Uterus (tissue), 4 donors: ENCODE measurements around the gene CAMK2G. TPM values are rescaled to one million over a fixed set of nuclear protein-coding genes. Genes with fewer than 3 reads are reported as not detected.

ENCODE experiments used
- DNase-seq, 2 donors: peaks; one replicate each; pipeline ENCODE4 v3.0.0-alpha.2; 2019 to 2020
- H3K27ac ChIP-seq, 2 donors: fragments of 200-600 bp; sonication (generic); 1 replicate in 1 of 2; 2 replicates in 1 of 2; pipeline ENCODE4 v1.5.1; 2016 to 2018
- H3K27me3 ChIP-seq, 2 donors: fragments of 200-600 bp; sonication (generic); one replicate each; pipeline ENCODE4 v1.5.1; 2018 to 2019; ENCODE audit warnings: control low read depth in 1 of 2
- H3K36me3 ChIP-seq, 2 donors: fragments of 200-600 bp; sonication (generic); one replicate each; pipeline ENCODE4 v1.5.1; 2019; ENCODE audit warnings: control low read depth in 1 of 2
- H3K4me1 ChIP-seq, 2 donors: fragments of 200-600 bp; sonication (generic); one replicate each; pipeline ENCODE4 v1.5.1; 2018 to 2019; ENCODE audit warnings: control low read depth in 1 of 2
- H3K4me3 ChIP-seq, 2 donors: fragments of 200-600 bp; sonication (generic); 1 replicate in 1 of 2; 2 replicates in 1 of 2; pipeline ENCODE4 v1.5.1; 2018 to 2019; ENCODE audit warnings: mild to moderate bottlenecking in 1 of 2
- H3K9me3 ChIP-seq, 2 donors: fragments of 200-600 bp; sonication (generic); one replicate each; pipeline ENCODE4 v1.5.1; 2019; ENCODE audit warnings: control low read depth in 1 of 2
- POLR2A ChIP-seq, 2 donors: fragments of 450-650 bp; IDR thresholded peaks; one replicate each; pipeline ENCODE4 v1.6.1; 2016; ENCODE audit warnings: antibody characterized with exemption in 2 of 2, mild to moderate bottlenecking in 1 of 2, moderate library complexity in 1 of 2
- intact Hi-C: fragments of 100-400 bp; cut with DNase I; formaldehyde crosslinking; loops from one replicate; pipeline ENCODE4 v1.15.1; 2023; ENCODE audit warnings: low total_unique reads
- total RNA-seq, 4 donors: library from RNA; depleted of rRNA in 3 of 4; stranded (reverse); fragments of >200 nt in 3 of 4; gene quantifications; one replicate each; pipeline versions ENCODE4 v1.1.0 to v1.2.4, GENCODE V29; 2014 to 2023
- TF ChIP-seq, protein P1 (sequence below), 4 experiments: fragments of 200-600 bp in 2 of 4; fragments of 450-650 bp in 2 of 4; sonication (generic) in 2 of 4; IDR thresholded peaks; one replicate each; pipeline ENCODE4 v1.5.1; 2016 to 2019; ENCODE audit warnings: antibody characterized with exemption in 4 of 4, mild to moderate bottlenecking in 2 of 4, moderate library complexity in 1 of 4
- donor health status: DM: yes; HTN: yes; CAD: no.

Gene CAMK2G
- total RNA-seq, 4 donors from 2014 or later: 17.9 to 79.9 (median 40.0) TPM

DNA sequence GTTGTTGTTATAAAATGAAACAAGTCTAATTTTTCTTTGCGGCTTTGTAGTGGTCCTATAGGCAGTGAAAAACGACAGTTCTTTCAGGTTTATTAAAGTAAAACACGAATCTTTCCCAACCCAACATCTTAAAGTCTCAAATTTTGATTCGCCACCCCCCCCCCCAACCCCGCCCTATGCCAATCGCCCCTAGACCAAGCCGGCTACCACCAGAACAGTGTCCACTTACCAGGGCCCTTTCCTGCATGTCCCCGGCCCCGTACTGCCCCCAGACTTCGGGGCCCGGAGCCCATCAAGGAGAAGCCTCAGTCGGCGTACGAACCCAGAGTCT is 92.8 kb downstream of the CAMK2G start:
- TF ChIP-seq, protein P1, sequence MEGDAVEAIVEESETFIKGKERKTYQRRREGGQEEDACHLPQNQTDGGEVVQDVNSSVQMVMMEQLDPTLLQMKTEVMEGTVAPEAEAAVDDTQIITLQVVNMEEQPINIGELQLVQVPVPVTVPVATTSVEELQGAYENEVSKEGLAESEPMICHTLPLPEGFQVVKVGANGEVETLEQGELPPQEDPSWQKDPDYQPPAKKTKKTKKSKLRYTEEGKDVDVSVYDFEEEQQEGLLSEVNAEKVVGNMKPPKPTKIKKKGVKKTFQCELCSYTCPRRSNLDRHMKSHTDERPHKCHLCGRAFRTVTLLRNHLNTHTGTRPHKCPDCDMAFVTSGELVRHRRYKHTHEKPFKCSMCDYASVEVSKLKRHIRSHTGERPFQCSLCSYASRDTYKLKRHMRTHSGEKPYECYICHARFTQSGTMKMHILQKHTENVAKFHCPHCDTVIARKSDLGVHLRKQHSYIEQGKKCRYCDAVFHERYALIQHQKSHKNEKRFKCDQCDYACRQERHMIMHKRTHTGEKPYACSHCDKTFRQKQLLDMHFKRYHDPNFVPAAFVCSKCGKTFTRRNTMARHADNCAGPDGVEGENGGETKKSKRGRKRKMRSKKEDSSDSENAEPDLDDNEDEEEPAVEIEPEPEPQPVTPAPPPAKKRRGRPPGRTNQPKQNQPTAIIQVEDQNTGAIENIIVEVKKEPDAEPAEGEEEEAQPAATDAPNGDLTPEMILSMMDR (IDR thresholded peaks at IDR 0.05): no peak
- no peak for TF ChIP-seq POLR2A (IDR thresholded peaks at IDR 0.05)
- no peaks in the 10 kb centered on the region for H3K4me1 ChIP-seq

DNA sequence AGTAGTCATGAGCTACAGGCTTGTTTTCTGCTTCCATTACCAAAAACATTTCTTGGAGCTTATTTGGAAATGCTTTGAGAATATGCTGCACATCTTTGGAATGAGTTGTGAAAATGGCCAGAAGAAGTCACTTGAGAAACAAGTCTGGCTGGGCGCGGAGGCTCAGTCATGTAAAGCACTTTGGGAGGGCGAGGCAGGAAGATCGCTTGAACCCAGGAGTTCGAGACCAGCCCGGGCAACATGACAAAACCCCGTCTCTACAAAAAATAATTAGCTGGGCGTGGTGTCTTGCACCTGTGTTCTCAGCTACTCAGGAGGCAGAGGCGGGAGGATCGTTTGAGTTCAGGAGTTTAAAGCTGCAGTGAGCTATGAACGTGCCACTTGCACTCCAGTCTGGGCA is 93.4 kb downstream of the CAMK2G start:
- Histone ChIP-seq H3K27me3 (no peaks in the 10 kb centered on the region), H3K4me3 (peak overlapping the region; percentile 75 to 84), H3K27ac (peak overlapping the region in 1 of 2 donors; percentile 91), H3K9me3 (no peaks in the 10 kb centered on the region), H3K4me1 (no peaks in the 10 kb centered on the region), H3K36me3 (no peaks in the 10 kb centered on the region)
- intact Hi-C loops: no loop called here
- TF ChIP-seq, protein P1 (IDR thresholded peaks at IDR 0.05): no peak
- no peak for TF ChIP-seq POLR2A (IDR thresholded peaks at IDR 0.05)
- no peak for DNase-seq

More for the DNA sequence above, 92.8 kb downstream of the CAMK2G start:
- Histone ChIP-seq H3K27ac (peak overlapping the region; percentile 91 to 94), H3K9me3 (no peaks in the 10 kb centered on the region), H3K36me3 (no peaks in the 10 kb centered on the region), H3K27me3 (no peaks in the 10 kb centered on the region), H3K4me3 (peak overlapping the region; percentile 75 to 84)
- intact Hi-C loops: no loop called here
- DNase-seq: no peak

DNA sequence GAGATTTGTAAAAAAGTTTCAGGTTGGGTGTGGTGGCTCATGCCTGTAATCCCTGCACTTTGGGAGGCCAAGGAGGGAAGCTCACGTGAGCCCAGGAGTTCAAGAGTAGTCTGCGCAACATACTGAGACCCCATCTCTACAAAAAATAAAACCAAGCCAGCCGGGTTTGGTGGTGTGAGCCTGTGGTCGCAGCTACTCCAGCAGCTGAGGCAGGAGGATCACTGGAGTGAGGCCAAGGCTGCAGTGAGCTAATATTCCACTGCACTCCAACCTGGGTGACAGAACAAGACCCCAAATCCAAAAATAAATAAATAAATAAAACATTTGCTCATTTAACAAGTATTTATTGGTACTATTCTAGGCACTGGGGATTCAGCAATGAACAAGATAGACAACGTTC is 94.1 kb downstream of the CAMK2G start:
- no peak for DNase-seq
- no peaks in the 10 kb centered on the region for H3K27me3 ChIP-seq
- intact Hi-C loops: no loop called here
- TF ChIP-seq, protein P1 (IDR thresholded peaks at IDR 0.05): no peak
- no peak for TF ChIP-seq POLR2A (IDR thresholded peaks at IDR 0.05)
- no peaks in the 10 kb centered on the region for H3K9me3 ChIP-seq
- H3K4me1 ChIP-seq: peaks cover 0 to 3% of the 10 kb centered on the region in 2 donors
- H3K4me3 ChIP-seq: no peak overlapping the region
- no peak overlapping the region for H3K27ac ChIP-seq
- H3K36me3 ChIP-seq: no peaks in the 10 kb centered on the region

DNA sequence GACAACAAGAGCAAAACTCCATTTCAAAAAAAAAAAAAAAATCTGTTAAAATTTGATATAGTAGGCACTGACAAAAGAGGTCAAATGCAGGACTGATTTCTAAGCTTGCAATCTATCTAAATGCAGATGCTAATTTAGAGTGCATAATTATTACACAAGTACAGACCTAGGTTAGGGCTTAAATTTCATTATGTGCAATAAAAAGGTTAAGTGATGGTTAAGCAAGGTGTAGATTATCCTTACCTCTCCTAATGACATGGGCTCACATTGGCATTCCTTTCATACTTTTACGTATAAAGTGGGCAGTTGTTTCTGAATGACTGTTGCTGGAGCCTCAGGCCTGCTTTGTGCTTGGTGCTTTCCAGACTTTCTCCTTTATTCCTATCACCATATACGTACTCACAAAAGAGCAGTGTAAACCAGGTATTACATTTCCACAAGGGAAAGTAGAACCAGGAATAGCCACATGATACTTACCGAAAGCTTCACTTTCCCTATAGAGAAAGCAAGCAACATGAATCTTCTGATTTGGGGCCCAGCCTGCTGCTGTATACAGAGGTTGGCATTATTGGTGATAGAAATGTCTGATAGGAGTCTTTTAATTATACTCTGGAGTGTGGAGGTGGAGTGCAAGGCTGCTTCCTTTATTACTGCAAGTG is 94.7 kb downstream of the CAMK2G start:
- Histone ChIP-seq H3K36me3 (no peaks in the 10 kb centered on the region), H3K4me3 (no peak overlapping the region), H3K9me3 (no peaks in the 10 kb centered on the region), H3K27me3 (no peaks in the 10 kb centered on the region), H3K27ac (no peak overlapping the region), H3K4me1 (peaks cover 0 to 3% of the 10 kb centered on the region in 2 donors)
- no peak for TF ChIP-seq POLR2A (IDR thresholded peaks at IDR 0.05)
- TF ChIP-seq, protein P1 (IDR thresholded peaks at IDR 0.05): no peak
- intact Hi-C loops: no loop called here
- no peak for DNase-seq

DNA sequence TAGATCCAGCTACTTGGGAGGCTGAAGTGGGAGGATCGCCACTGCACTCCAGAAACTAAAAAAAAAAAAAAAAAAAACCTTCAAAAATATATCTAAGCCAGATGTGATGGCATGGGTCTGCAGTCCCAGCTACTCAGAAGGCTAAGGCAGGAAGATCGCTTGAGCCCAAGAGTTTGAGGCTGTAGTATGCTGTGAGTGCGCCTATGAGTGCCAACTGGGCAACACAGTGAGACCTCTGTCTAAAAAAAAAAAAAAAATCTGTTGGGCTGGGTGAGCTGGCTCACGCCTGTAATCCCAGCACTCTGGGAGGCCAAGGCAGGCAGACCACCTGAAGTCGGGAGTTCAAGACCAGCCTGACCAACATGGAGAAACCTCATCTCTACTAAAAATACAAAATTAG is 95.3 kb downstream of the CAMK2G start:
- Histone ChIP-seq H3K27me3 (no peaks in the 10 kb centered on the region), H3K27ac (no peak overlapping the region), H3K36me3 (no peaks in the 10 kb centered on the region), H3K9me3 (no peaks in the 10 kb centered on the region), H3K4me3 (no peak overlapping the region), H3K4me1 (peaks cover 2 to 3% of the 10 kb centered on the region in 2 donors)
- intact Hi-C loops: no loop called here
- TF ChIP-seq, protein P1 (IDR thresholded peaks at IDR 0.05): no peak
- no peak for TF ChIP-seq POLR2A (IDR thresholded peaks at IDR 0.05)
- no peak for DNase-seq
